M059J (cell line): Measurements from ENCODE around the gene CALD1. TPM values are rescaled to one million over a fixed set of nuclear protein-coding genes. Genes with fewer than 3 reads are reported as not detected.

Experiments used
- DNase-seq: peaks from one replicate; pipeline ENCODE4 v3.0.0-alpha.2; 2012; ENCODE audit warnings: low read depth
- total RNA-seq: library from RNA; depleted of rRNA; stranded (reverse); fragments of >200 nt; shearing (Covaris generic); gene quantifications from 2 replicates; pipeline ENCODE4 v1.2.3, GENCODE V29; 2014

CALD1 gene
- total RNA-seq, 1 experiment from 2014 or later, result 296 TPM

- DNase-seq, result no peak
Observed at GRCh38 chr7:134859783-134860182, 80.3 kb downstream of the CALD1 start.

- DNase-seq, result no peak
Observed at GRCh38 chr7:134865001-134865845, 85.8 kb downstream of the CALD1 start.

- no peak for DNase-seq
Observed at GRCh38 chr7:134866617-134867016, 87.2 kb downstream of the CALD1 start.

GRCh38 chr7:134870156-134870555, 90.7 kb downstream of the CALD1 start:
- no peak for DNase-seq

GRCh38 chr7:134870781-134871180, 91.3 kb downstream of the CALD1 start:
- no peak for DNase-seq

- DNase-seq, result no peak
Observed at GRCh38 chr7:134873253-134873652, 93.8 kb downstream of the CALD1 start.

- DNase-seq, result no peak
Observed at GRCh38 chr7:134874407-134874806, 95.0 kb downstream of the CALD1 start.

GRCh38 chr7:134875867-134876266, 96.4 kb downstream of the CALD1 start:
- peak; percentile 60 for DNase-seq

GRCh38 chr7:134878746-134879357, 99.4 kb downstream of the CALD1 start:
- DNase-seq, result no peak

- no peak for DNase-seq
Observed at GRCh38 chr7:134879815-134880475, 100.5 kb downstream of the CALD1 start.

- DNase-seq, result no peak
Observed at GRCh38 chr7:134882481-134882880, 103.0 kb downstream of the CALD1 start.

GRCh38 chr7:134885967-134886352, 106.5 kb downstream of the CALD1 start:
- DNase-seq, result peak; percentile 87

- peak; percentile 94 for DNase-seq
Observed at GRCh38 chr7:134886353-134887057, 107.1 kb downstream of the CALD1 start.

GRCh38 chr7:134887523-134887922, 108.1 kb downstream of the CALD1 start:
- no peak for DNase-seq

GRCh38 chr7:134888141-134888740, 108.8 kb downstream of the CALD1 start:
- no peak for DNase-seq

- DNase-seq, result peak; percentile 38
Observed at GRCh38 chr7:134890246-134891240, 111.1 kb downstream of the CALD1 start.

- no peak for DNase-seq
Observed at GRCh38 chr7:134891262-134891695, 111.8 kb downstream of the CALD1 start.

GRCh38 chr7:134891696-134892678, 112.6 kb downstream of the CALD1 start:
- DNase-seq, result no peak

GRCh38 chr7:134892963-134893362, 113.5 kb downstream of the CALD1 start:
- DNase-seq, result no peak
